Prostate gland (tissue), 2 donors: ENCODE measurements around the gene KRTAP10-1. TPM values are rescaled to one million over a fixed set of nuclear protein-coding genes. Genes with fewer than 3 reads are reported as not detected.

ENCODE experiments used
- DNase-seq: peaks from one replicate; pipeline ENCODE4 v3.0.0-alpha.2; 2019; ENCODE audit warnings: low spot score
- H3K27ac ChIP-seq, 2 donors: fragments of 200-600 bp; sonication (generic); 2 replicates each; pipeline ENCODE4 v1.5.1; 2017 to 2019
- H3K27me3 ChIP-seq: fragments of 200-600 bp; sonication (generic); replicated peaks from 2 replicates; pipeline ENCODE4 v1.5.1; 2019; ENCODE audit not compliant: insufficient read depth
- H3K36me3 ChIP-seq, 2 donors: fragments of 200-600 bp; sonication (generic); 1 replicate in 1 of 2; 2 replicates in 1 of 2; pipeline versions ENCODE4 v1.5.1 to v1.8.1; 2017 to 2019
- H3K4me1 ChIP-seq: fragments of 200-600 bp; sonication (generic); replicated peaks from 2 replicates; pipeline ENCODE4 v1.5.1; 2019
- H3K4me3 ChIP-seq, 2 donors: fragments of 200-600 bp; sonication (generic); 2 replicates each; pipeline ENCODE4 v1.5.1; 2017 to 2019
- H3K9me3 ChIP-seq: fragments of 200-600 bp; sonication (generic); 2 replicates; pipeline ENCODE4 v1.5.1; 2017
- CTCF ChIP-seq, 4 experiments: fragments of 200-600 bp in 2 of 4; fragments of 450-650 bp in 2 of 4; sonication (generic) in 2 of 4; IDR thresholded peaks; 1 replicate in 3 of 4; 2 replicates in 1 of 4; pipeline ENCODE4 v1.5.1; 2016 to 2019; ENCODE audit warnings: antibody characterized with exemption in 4 of 4, mild to moderate bottlenecking in 2 of 4, moderate library complexity in 2 of 4
- POLR2A ChIP-seq: fragments of 450-650 bp; IDR thresholded peaks from one replicate; pipeline ENCODE4 v1.6.1; 2016; ENCODE audit warnings: antibody characterized with exemption, mild to moderate bottlenecking
- POLR2AphosphoS5 ChIP-seq: sonication (generic); formaldehyde crosslinking; IDR thresholded peaks from one replicate; pipeline ENCODE4 v1.6.1; 2017; ENCODE audit warnings: antibody characterized with exemption
- WGBS: methylation state at CpG from one replicate; pipeline ENCODE4 v1.1.5; 2018; 5-methylcytosine and 5-hydroxymethylcytosine counted together
- intact Hi-C: fragments of 100-400 bp; cut with DNase I; formaldehyde crosslinking; loops from one replicate; pipeline ENCODE4 v1.14.2; 2022
- total RNA-seq, 2 donors: library from RNA; depleted of rRNA; stranded (reverse); fragments of >200 nt; gene quantifications; one replicate each; pipeline ENCODE4 v1.1.0, GENCODE V29; 2016

KRTAP10-1 gene
- total RNA-seq, 2 donors from 2014 or later = not detected

- intact Hi-C loops = no loop called here
- Histone ChIP-seq H3K36me3 (no peaks in the 10 kb centered on the region), H3K4me1 (no peaks in the 10 kb centered on the region), H3K27ac (no peak overlapping the region), H3K9me3 (no peaks in the 10 kb centered on the region), H3K4me3 (no peak overlapping the region), H3K27me3 (peaks cover 12% of the 10 kb centered on the region)
- no peak for TF ChIP-seq CTCF (IDR thresholded peaks at IDR 0.05)
- TF ChIP-seq POLR2AphosphoS5 = no peak
- TF ChIP-seq POLR2A = no peak
- no peak for DNase-seq
- 85% methylated on average over 16 of the region's 16 CpGs for WGBS
Measured at GRCh38 chr21:44495611-44496563, 44.1 kb downstream of the KRTAP10-1 start.

- 78% methylated on average over 13 of the region's 13 CpGs for WGBS
Measured at GRCh38 chr21:44494956-44495355, 45.0 kb downstream of the KRTAP10-1 start.

GRCh38 chr21:44494418-44494817, 45.6 kb downstream of the KRTAP10-1 start:
- no peak for TF ChIP-seq POLR2AphosphoS5
- TF ChIP-seq POLR2A = no peak
- no peak for TF ChIP-seq CTCF (IDR thresholded peaks at IDR 0.05)
- Histone ChIP-seq H3K4me3 (no peak overlapping the region), H3K36me3 (no peaks in the 10 kb centered on the region), H3K9me3 (no peaks in the 10 kb centered on the region), H3K27me3 (peaks cover 12% of the 10 kb centered on the region), H3K4me1 (no peaks in the 10 kb centered on the region), H3K27ac (no peak overlapping the region)
- DNase-seq = no peak
- 96% methylated on average over 17 of the region's 17 CpGs for WGBS
- intact Hi-C loops = no loop called here

More at GRCh38 chr21:44494956-44495355, 45.0 kb downstream of the KRTAP10-1 start:
- DNase-seq = no peak
- intact Hi-C loops = no loop called here
- no peaks in the 10 kb centered on the region for H3K4me1 ChIP-seq
- no peaks in the 10 kb centered on the region for H3K9me3 ChIP-seq
- H3K36me3 ChIP-seq = no peaks in the 10 kb centered on the region
- no peak overlapping the region for H3K27ac ChIP-seq
- TF ChIP-seq POLR2A = no peak
- TF ChIP-seq CTCF (IDR thresholded peaks at IDR 0.05) = no peak
- TF ChIP-seq POLR2AphosphoS5 = no peak
- H3K27me3 ChIP-seq = peaks cover 12% of the 10 kb centered on the region
- H3K4me3 ChIP-seq = no peak overlapping the region

GRCh38 chr21:44492567-44493385, 47.2 kb downstream of the KRTAP10-1 start:
- intact Hi-C loops = no loop called here
- WGBS = 86% methylated on average over 9 of the region's 9 CpGs
- Histone ChIP-seq H3K36me3 (no peaks in the 10 kb centered on the region), H3K4me1 (no peaks in the 10 kb centered on the region), H3K27me3 (peaks cover 6% of the 10 kb centered on the region), H3K4me3 (no peak overlapping the region), H3K9me3 (no peaks in the 10 kb centered on the region), H3K27ac (no peak overlapping the region)
- no peak for DNase-seq
- TF ChIP-seq POLR2A (no peak), POLR2AphosphoS5 (no peak)

GRCh38 chr21:44490816-44491215, 49.2 kb downstream of the KRTAP10-1 start:
- Histone ChIP-seq H3K27me3 (peaks cover 3% of the 10 kb centered on the region), H3K9me3 (no peaks in the 10 kb centered on the region), H3K27ac (no peak overlapping the region), H3K4me3 (no peak overlapping the region), H3K4me1 (no peaks in the 10 kb centered on the region), H3K36me3 (no peaks in the 10 kb centered on the region)
- no peak for TF ChIP-seq CTCF (IDR thresholded peaks at IDR 0.05)
- no peak for TF ChIP-seq POLR2A
- no peak for TF ChIP-seq POLR2AphosphoS5
- intact Hi-C loops = no loop called here
- WGBS = 78% methylated on average over 9 of the region's 9 CpGs
- no peak for DNase-seq
